Stimulated activated CD4-positive, alpha-beta T cell treated with anti-CD3 and anti-CD28 coated beads, Interleukin-12 subunit alpha, Interleukin-12 subunit beta, amount 100 ng/mL, for 24 hours (primary cell): Measurements from ENCODE around the gene KDM2A.

ENCODE experiments used
- DNase-seq, 2 experiments: peaks; one replicate each; pipeline ENCODE4 v3.0.0-alpha.2; 2020; ENCODE audit warnings: low read depth in 2 of 2

The KDM2A gene

GRCh38 chr11:67284811-67285540 lies 165.9 kb downstream of the KDM2A start:
- no peak for DNase-seq

- no peak for DNase-seq
Measured at GRCh38 chr11:67285541-67286498, 166.8 kb downstream of the KDM2A start.

- no peak for DNase-seq
Measured at GRCh38 chr11:67286621-67287333, 167.7 kb downstream of the KDM2A start.

GRCh38 chr11:67287355-67288197 lies 168.5 kb downstream of the KDM2A start:
- no peak for DNase-seq

- DNase-seq = no peak
Measured at GRCh38 chr11:67288198-67288451, 169.1 kb downstream of the KDM2A start.

- DNase-seq = peak; percentile 72 to 83
Measured at GRCh38 chr11:67288452-67289225, 169.6 kb downstream of the KDM2A start.

GRCh38 chr11:67289226-67289650 lies 170.2 kb downstream of the KDM2A start, which contains the start of gene ANKRD13D:
TSS of gene ANKRD13D (plus strand) at chr11:67289303. CDS start at chr11:67289461, 158 bp downstream.
- DNase-seq = no peak

GRCh38 chr11:67289651-67290479 lies 170.8 kb downstream of the KDM2A start:
- DNase-seq = no peak

GRCh38 chr11:67290801-67291200 lies 171.7 kb downstream of the KDM2A start:
- DNase-seq = no peak

- DNase-seq = no peak
Measured at GRCh38 chr11:67291481-67292381, 172.7 kb downstream of the KDM2A start.

GRCh38 chr11:67292671-67293070 lies 173.6 kb downstream of the KDM2A start:
- DNase-seq = no peak

GRCh38 chr11:67293090-67293489 lies 174.0 kb downstream of the KDM2A start:
- DNase-seq = no peak

- DNase-seq = no peak
Measured at GRCh38 chr11:67295846-67296245, 176.8 kb downstream of the KDM2A start.

GRCh38 chr11:67298786-67299185 lies 179.7 kb downstream of the KDM2A start:
- DNase-seq = no peak

- no peak for DNase-seq
Measured at GRCh38 chr11:67299471-67300191, 180.6 kb downstream of the KDM2A start.

- DNase-seq = no peak
Measured at GRCh38 chr11:67300256-67300755, 181.2 kb downstream of the KDM2A start.

- no peak for DNase-seq
Measured at GRCh38 chr11:67300756-67301312, 181.8 kb downstream of the KDM2A start.
